HG03039 (cell line): ENCODE data around the gene RANBP3.
"Not testable (repeated sequence)": the region's sequence is repeated elsewhere in the genome, so short reads cannot be mapped to it uniquely, and the experiment has no call there.

ENCODE experiments used
- ATAC-seq: cut with Tn5 transposase; IDR thresholded peaks from one replicate; pipeline ENCODE4 v1.9.1; 2021; ENCODE audit warnings: mild to moderate bottlenecking, moderate library complexity; ENCODE audit not compliant: unreplicated experiment

The RANBP3 gene

GRCh38 chr19:5966941-5967340 lies 11.0 kb downstream of the RANBP3 start:
- no peak for ATAC-seq

- ATAC-seq: no peak
Observed at GRCh38 chr19:5966215-5966614, 11.7 kb downstream of the RANBP3 start.

GRCh38 chr19:5964816-5965565 lies 12.9 kb downstream of the RANBP3 start:
- ATAC-seq: no peak

GRCh38 chr19:5963855-5964254 lies 14.1 kb downstream of the RANBP3 start:
- no peak for ATAC-seq

- ATAC-seq: not testable (repeated sequence)
Observed at GRCh38 chr19:5963259-5963658, 14.7 kb downstream of the RANBP3 start.

- ATAC-seq: no peak
Observed at GRCh38 chr19:5961969-5962945, 15.7 kb downstream of the RANBP3 start.

GRCh38 chr19:5961641-5961968 lies 16.3 kb downstream of the RANBP3 start:
- ATAC-seq: not testable (repeated sequence)

GRCh38 chr19:5960005-5961001 lies 17.6 kb downstream of the RANBP3 start:
- ATAC-seq: no peak

- ATAC-seq: no peak
Observed at GRCh38 chr19:5959260-5960004, 18.5 kb downstream of the RANBP3 start.

- ATAC-seq: no peak
Observed at GRCh38 chr19:5958851-5959122, 19.2 kb downstream of the RANBP3 start.

- ATAC-seq: no peak
Observed at GRCh38 chr19:5958074-5958850, 19.7 kb downstream of the RANBP3 start.

GRCh38 chr19:5957170-5957569 lies 20.8 kb downstream of the RANBP3 start:
- no peak for ATAC-seq

- no peak for ATAC-seq
Observed at GRCh38 chr19:5956728-5957127, 21.2 kb downstream of the RANBP3 start.

- no peak for ATAC-seq
Observed at GRCh38 chr19:5956323-5956722, 21.6 kb downstream of the RANBP3 start.

GRCh38 chr19:5955636-5955935 lies 22.4 kb downstream of the RANBP3 start:
- no peak for ATAC-seq

GRCh38 chr19:5954293-5954692 lies 23.6 kb downstream of the RANBP3 start:
- ATAC-seq: no peak

GRCh38 chr19:5953680-5954213 lies 24.2 kb downstream of the RANBP3 start:
- ATAC-seq: no peak

- no peak for ATAC-seq
Observed at GRCh38 chr19:5953030-5953589, 24.8 kb downstream of the RANBP3 start.
